Activated naive CD4-positive, alpha-beta T cell treated with anti-CD3 and anti-CD28 coated beads, Interleukin-2, amount 10 ng/mL, durations not matched to agents 7 days and 5 days (primary cell): Measurements from ENCODE around the gene C1orf174.

Experiments used
- CTCF ChIA-PET: fragments of 350-600 bp; sonication (Branson Sonifier 250); formaldehyde crosslinking; loops from one replicate; lab custom pipeline; 2021; ENCODE audit warnings: antibody characterized with exemption; lab: Charles Lee
- DNase-seq: peaks from one replicate; pipeline ENCODE4 v3.0.0-alpha.2; 2020
- H3K27ac Mint-ChIP-seq: one replicate; pipeline ENCODE4 v1.8.0; 2021; ENCODE audit warnings: mild to moderate bottlenecking, moderate library complexity, mixed read lengths
- H3K27me3 Mint-ChIP-seq: one replicate; pipeline ENCODE4 v1.8.0; 2021; ENCODE audit warnings: mild to moderate bottlenecking, mixed read lengths
- H3K36me3 Mint-ChIP-seq: one replicate; pipeline ENCODE4 v1.8.0; 2021; ENCODE audit warnings: mixed read lengths
- H3K4me1 Mint-ChIP-seq: one replicate; pipeline ENCODE4 v1.8.0; 2021; ENCODE audit warnings: mixed read lengths
- H3K4me3 Mint-ChIP-seq: one replicate; pipeline ENCODE4 v1.8.0; 2021; ENCODE audit warnings: mild to moderate bottlenecking, moderate library complexity, mixed read lengths
- H3K9me3 Mint-ChIP-seq: one replicate; pipeline ENCODE4 v1.8.0; 2021; ENCODE audit warnings: mixed read lengths

Gene C1orf174

DNA sequence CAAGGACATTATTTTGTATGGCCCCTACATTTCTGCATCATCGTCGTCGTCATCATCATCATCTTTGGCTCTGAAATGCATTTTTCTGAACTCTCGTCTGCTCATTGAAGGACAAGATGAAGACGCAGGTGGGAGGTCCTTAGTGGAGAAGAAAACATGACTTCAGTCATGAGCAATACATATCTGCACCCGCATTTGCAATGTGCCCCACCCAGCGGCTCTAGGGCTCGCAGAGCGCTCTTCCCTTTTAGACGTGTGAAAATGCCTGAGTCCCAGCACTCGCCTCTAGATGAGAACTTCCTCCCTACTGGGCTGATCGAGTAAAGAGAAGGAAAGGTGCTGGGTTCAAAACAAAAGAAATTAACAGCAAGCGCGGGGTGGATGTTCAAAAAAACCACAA lies 10.1 kb downstream of the C1orf174 start:
- Mint-ChIP-seq H3K36me3 (peaks cover 34% of the 10 kb centered on the region), H3K9me3 (no peaks in the 10 kb centered on the region), H3K4me3 (no peak overlapping the region), H3K27ac (peak overlapping the region; percentile 83), H3K27me3 (no peaks in the 10 kb centered on the region), H3K4me1 (peaks cover 19% of the 10 kb centered on the region)
- CTCF ChIA-PET: no interaction called here
- no peak for DNase-seq

DNA sequence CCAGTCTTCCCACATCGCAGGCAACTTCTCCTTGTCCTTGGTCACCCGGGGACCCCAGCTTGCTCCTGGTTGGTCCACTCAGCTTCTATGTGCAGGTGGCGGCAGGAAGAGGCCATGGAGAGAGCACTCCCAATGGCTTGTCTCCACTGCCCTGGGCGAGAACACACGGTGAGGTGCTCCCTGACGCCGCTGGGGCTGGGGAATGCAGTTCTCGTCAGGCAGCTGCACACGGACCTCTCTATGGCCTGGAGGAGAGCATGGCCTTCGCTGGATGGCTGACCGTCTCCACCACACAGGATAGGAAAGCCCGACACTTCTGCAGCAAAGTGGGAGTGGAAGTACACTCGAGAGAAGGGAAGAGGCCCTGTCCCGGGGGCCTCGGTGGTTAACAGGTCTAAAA lies 11.8 kb downstream of the C1orf174 start:
- Mint-ChIP-seq H3K4me3 (no peak overlapping the region), H3K4me1 (peaks cover 19% of the 10 kb centered on the region), H3K36me3 (peaks cover 35% of the 10 kb centered on the region), H3K9me3 (no peaks in the 10 kb centered on the region), H3K27ac (no peak overlapping the region), H3K27me3 (no peaks in the 10 kb centered on the region)
- no peak for DNase-seq
- CTCF ChIA-PET: no interaction called here

GRCh38 chr1:3886691-3887090 lies 13.4 kb downstream of the C1orf174 start:
- Mint-ChIP-seq H3K27ac (peak overlapping the region; percentile 65), H3K27me3 (no peaks in the 10 kb centered on the region), H3K4me1 (peaks cover 19% of the 10 kb centered on the region), H3K4me3 (no peak overlapping the region), H3K36me3 (peaks cover 35% of the 10 kb centered on the region), H3K9me3 (no peaks in the 10 kb centered on the region)
- CTCF ChIA-PET: no interaction called here
- no peak for DNase-seq

- H3K36me3 Mint-ChIP-seq: peaks cover 33% of the 10 kb centered on the region
- no peaks in the 10 kb centered on the region for H3K9me3 Mint-ChIP-seq
- CTCF ChIA-PET: no interaction called here
- no peak for DNase-seq
- H3K27ac Mint-ChIP-seq: peak overlapping the region; percentile 65
- H3K27me3 Mint-ChIP-seq: no peaks in the 10 kb centered on the region
- H3K4me1 Mint-ChIP-seq: peaks cover 18% of the 10 kb centered on the region
- H3K4me3 Mint-ChIP-seq: no peak overlapping the region
Measured at GRCh38 chr1:3886106-3886670, 13.9 kb downstream of the C1orf174 start.

DNA sequence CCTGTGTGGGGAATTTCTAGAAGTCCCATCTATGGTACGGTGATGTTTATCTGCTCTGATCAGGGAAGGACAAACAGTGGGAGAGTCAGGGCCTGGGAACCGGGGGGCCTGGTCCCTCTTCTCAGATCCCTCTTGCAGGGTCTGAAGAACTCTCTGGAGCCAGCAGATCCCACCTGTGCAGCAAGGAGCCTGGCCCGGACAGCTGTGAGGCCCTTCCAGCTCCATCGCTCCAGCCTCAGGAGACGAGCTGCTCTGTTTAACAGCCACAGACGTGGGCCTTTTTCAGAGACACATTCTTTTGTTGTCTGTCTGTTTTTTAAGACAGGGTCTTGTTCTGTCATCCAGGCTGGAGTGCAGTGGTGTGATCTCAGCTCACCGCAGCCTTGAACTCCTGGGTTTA lies 14.5 kb downstream of the C1orf174 start:
- no peaks in the 10 kb centered on the region for H3K27me3 Mint-ChIP-seq
- CTCF ChIA-PET: no interaction called here
- H3K4me3 Mint-ChIP-seq: no peak overlapping the region
- H3K9me3 Mint-ChIP-seq: no peaks in the 10 kb centered on the region
- peaks cover 31% of the 10 kb centered on the region for H3K36me3 Mint-ChIP-seq
- no peak overlapping the region for H3K27ac Mint-ChIP-seq
- DNase-seq: no peak
- H3K4me1 Mint-ChIP-seq: peaks cover 13% of the 10 kb centered on the region

GRCh38 chr1:3884966-3885365 lies 15.1 kb downstream of the C1orf174 start:
- CTCF ChIA-PET: interaction anchor here (0.7 kb wide), 1 partner anchor 1619 kb away, joined by 3 read pairs; no protein-coding TSS in a partner anchor
- Mint-ChIP-seq H3K27me3 (no peaks in the 10 kb centered on the region), H3K4me1 (peaks cover 7% of the 10 kb centered on the region), H3K36me3 (peaks cover 28% of the 10 kb centered on the region), H3K4me3 (no peak overlapping the region), H3K9me3 (no peaks in the 10 kb centered on the region), H3K27ac (no peak overlapping the region)
- DNase-seq: no peak

DNA sequence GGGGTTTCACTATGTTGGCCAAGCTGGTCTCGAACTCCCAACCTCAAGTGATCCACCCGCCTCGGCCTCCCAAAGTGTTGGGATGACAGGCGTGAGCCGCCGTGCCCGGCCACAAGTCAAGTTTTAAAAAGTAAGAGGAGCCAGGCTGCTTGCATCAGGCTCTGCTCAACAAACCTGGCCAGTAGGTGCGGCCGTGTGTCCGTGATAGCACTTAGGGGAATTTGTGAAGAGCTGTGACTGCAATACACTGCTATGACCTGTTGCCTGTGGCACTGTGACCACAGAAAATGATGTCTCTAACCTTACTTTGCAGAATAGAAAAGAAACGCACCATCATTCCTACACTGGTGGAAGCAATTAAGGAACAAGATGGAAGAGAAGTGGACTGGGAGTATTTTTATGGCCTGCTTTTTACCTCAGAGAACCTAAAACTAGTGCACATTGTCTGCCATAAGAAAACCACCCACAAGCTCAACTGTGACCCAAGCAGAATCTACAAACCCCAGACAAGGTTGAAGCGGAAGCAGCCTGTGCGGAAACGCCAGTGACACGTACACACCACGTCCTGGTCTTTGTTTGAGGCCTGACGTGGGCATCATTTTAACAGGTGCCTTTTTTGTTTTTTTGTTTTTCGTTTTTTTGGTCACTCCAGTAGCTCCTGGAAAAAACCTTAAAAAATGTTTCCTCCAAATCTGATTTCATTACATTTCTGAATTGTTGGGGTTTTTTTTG lies 16.7 kb downstream of the C1orf174 start:
- Mint-ChIP-seq H3K27ac (peak overlapping the region; percentile 1), H3K9me3 (peaks cover 4% of the 10 kb centered on the region), H3K36me3 (peaks cover 36% of the 10 kb centered on the region), H3K27me3 (no peaks in the 10 kb centered on the region), H3K4me3 (no peak overlapping the region), H3K4me1 (peaks cover 3% of the 10 kb centered on the region)
- CTCF ChIA-PET: interaction anchor here (0.5 kb wide), 1 partner anchor 23 kb away, joined by 3 read pairs; no protein-coding TSS in a partner anchor
- no peak for DNase-seq

DNA sequence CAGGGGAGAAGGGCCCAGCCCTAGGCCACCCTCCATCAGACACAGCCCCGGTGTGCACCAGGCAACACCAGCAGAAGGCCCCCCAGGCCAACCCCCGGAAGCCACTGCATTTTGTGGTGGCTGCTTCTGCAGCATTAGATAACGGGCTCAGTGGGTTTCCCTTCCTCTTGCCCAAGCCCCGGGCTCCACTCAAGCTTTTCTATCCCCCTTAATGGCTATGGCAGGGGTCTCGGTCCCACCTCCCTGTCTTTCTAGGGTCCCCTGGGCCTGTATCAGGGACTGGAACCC lies 18.9 kb downstream of the C1orf174 start:
- Mint-ChIP-seq H3K27me3 (no peaks in the 10 kb centered on the region), H3K9me3 (peaks cover 4% of the 10 kb centered on the region), H3K27ac (peak overlapping the region; percentile 52), H3K4me1 (peaks cover 3% of the 10 kb centered on the region), H3K4me3 (no peak overlapping the region), H3K36me3 (peaks cover 27% of the 10 kb centered on the region)
- CTCF ChIA-PET: no interaction called here
- DNase-seq: no peak

- CTCF ChIA-PET: no interaction called here
- Mint-ChIP-seq H3K4me1 (peaks cover 3% of the 10 kb centered on the region), H3K9me3 (peaks cover 4% of the 10 kb centered on the region), H3K27me3 (no peaks in the 10 kb centered on the region), H3K27ac (no peak overlapping the region), H3K36me3 (peaks cover 31% of the 10 kb centered on the region), H3K4me3 (no peak overlapping the region)
- no peak for DNase-seq
Measured at GRCh38 chr1:3880429-3881192, 19.5 kb downstream of the C1orf174 start.

- CTCF ChIA-PET: no interaction called here
- H3K4me3 Mint-ChIP-seq: no peak overlapping the region
- peaks cover 3% of the 10 kb centered on the region for H3K4me1 Mint-ChIP-seq
- H3K27ac Mint-ChIP-seq: no peak overlapping the region
- DNase-seq: no peak
- no peaks in the 10 kb centered on the region for H3K27me3 Mint-ChIP-seq
- peaks cover 4% of the 10 kb centered on the region for H3K9me3 Mint-ChIP-seq
- H3K36me3 Mint-ChIP-seq: peaks cover 35% of the 10 kb centered on the region
Measured at GRCh38 chr1:3879787-3880428, 20.2 kb downstream of the C1orf174 start.

DNA sequence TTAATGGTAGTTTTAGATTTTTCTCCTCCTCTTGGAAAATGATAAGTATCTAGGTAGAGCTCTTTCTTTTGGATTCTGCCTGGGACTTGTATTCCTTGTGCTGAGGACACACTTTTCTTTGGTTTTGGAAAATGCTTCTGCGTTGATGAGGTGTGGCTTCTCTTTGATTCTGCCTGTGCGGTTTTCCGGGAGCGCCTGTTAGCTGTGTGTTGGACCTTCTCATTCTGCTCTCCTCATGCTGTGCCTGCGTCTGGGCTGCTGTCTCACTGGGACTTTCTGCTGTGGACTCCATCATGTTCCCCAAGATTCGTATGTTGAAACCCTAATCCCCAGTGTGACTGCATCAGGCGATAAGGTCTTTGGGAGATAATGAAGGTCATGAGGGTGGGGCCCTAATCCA lies 21.0 kb downstream of the C1orf174 start:
- Mint-ChIP-seq H3K27ac (no peak overlapping the region), H3K9me3 (peaks cover 4% of the 10 kb centered on the region), H3K27me3 (no peaks in the 10 kb centered on the region), H3K4me1 (peaks cover 3% of the 10 kb centered on the region), H3K36me3 (peaks cover 34% of the 10 kb centered on the region), H3K4me3 (no peak overlapping the region)
- CTCF ChIA-PET: no interaction called here
- no peak for DNase-seq

DNA sequence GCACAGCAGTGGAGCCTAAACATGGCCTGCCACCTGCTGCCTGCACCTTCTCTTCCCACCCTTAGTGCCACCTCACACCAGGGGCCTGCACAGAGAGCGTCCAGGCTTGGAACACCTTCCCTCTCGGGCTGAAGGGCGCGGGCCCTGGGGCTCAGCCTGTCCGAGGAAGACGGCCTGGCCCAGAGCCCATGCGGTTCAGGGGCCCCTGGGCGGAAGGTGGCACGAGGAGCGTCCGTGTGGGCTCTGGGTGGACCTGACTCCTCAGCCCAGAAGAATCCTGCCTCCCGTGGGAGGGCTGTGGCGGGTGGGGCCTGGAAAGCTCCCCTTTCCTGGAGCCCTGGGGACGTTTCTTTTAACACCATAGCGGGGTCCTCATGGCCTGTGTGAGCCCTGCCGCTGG lies 23.4 kb downstream of the C1orf174 start:
- H3K4me3 Mint-ChIP-seq: no peak overlapping the region
- H3K27me3 Mint-ChIP-seq: no peaks in the 10 kb centered on the region
- no peak for DNase-seq
- H3K9me3 Mint-ChIP-seq: peaks cover 8% of the 10 kb centered on the region
- H3K27ac Mint-ChIP-seq: no peak overlapping the region
- peaks cover 40% of the 10 kb centered on the region for H3K36me3 Mint-ChIP-seq
- H3K4me1 Mint-ChIP-seq: peaks cover 3% of the 10 kb centered on the region
- CTCF ChIA-PET: no interaction called here

GRCh38 chr1:3874736-3875135 lies 25.3 kb downstream of the C1orf174 start:
- CTCF ChIA-PET: no interaction called here
- no peak for DNase-seq
- H3K27me3 Mint-ChIP-seq: no peaks in the 10 kb centered on the region
- H3K4me1 Mint-ChIP-seq: no peaks in the 10 kb centered on the region
- H3K4me3 Mint-ChIP-seq: no peak overlapping the region
- no peak overlapping the region for H3K27ac Mint-ChIP-seq
- H3K36me3 Mint-ChIP-seq: peaks cover 41% of the 10 kb centered on the region
- H3K9me3 Mint-ChIP-seq: peaks cover 8% of the 10 kb centered on the region

GRCh38 chr1:3872546-3872945 lies 27.5 kb downstream of the C1orf174 start:
- DNase-seq: no peak
- H3K4me1 Mint-ChIP-seq: no peaks in the 10 kb centered on the region
- H3K27ac Mint-ChIP-seq: no peak overlapping the region
- H3K9me3 Mint-ChIP-seq: peaks cover 9% of the 10 kb centered on the region
- H3K4me3 Mint-ChIP-seq: no peak overlapping the region
- CTCF ChIA-PET: interaction anchor here (1.4 kb wide), 1 partner anchor 15 kb away, joined by 3 read pairs; the partner anchor contains the start of genes CEP104 and DFFB
- peaks cover 36% of the 10 kb centered on the region for H3K36me3 Mint-ChIP-seq
- H3K27me3 Mint-ChIP-seq: no peaks in the 10 kb centered on the region
